Lower leg skin (tissue), 3 donors: ENCODE data around the gene OR2D2.

Experiments used
- POLR2A ChIP-seq, 2 donors: fragments of 450-650 bp; IDR thresholded peaks; one replicate each; pipeline ENCODE4 v1.6.1; 2016 to 2017; ENCODE audit warnings: antibody characterized with exemption in 2 of 2, mild to moderate bottlenecking in 1 of 2, moderate library complexity in 1 of 2
- TF ChIP-seq, protein P1 (sequence below), 3 donors: fragments of 450-650 bp; IDR thresholded peaks; one replicate each; pipeline ENCODE4 v1.5.1; 2016; ENCODE audit warnings: antibody characterized with exemption in 3 of 3, mild to moderate bottlenecking in 3 of 3, moderate library complexity in 2 of 3

DNA sequence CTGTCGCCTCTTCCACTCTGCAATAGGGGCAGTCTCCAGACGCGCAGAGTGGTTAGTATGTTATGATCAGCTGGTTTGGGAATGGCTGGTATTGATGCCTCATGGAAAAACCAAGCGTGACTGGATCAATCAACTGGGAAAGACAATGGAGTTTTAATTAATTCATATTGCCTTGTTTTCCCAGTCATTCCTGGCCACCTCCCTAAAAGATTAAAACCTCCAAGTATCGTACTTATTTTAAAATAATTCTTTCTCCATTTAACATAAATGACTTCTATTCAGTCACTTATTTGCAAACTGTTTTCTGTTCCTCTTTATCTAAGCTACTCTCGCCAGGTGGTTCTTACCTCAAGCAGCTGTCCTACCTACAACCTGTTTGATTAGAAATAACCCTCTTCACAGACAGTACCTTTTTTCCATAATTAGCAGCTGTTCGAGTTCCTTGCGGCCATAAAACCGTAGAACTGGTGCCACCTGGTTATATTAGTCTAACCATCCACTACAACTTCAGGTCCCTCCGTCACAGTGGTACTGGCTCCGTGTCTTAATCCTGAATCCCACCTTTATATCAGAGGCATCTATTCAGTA, 34.8 kb upstream of the OR2D2 start:
- TF ChIP-seq, protein P1, sequence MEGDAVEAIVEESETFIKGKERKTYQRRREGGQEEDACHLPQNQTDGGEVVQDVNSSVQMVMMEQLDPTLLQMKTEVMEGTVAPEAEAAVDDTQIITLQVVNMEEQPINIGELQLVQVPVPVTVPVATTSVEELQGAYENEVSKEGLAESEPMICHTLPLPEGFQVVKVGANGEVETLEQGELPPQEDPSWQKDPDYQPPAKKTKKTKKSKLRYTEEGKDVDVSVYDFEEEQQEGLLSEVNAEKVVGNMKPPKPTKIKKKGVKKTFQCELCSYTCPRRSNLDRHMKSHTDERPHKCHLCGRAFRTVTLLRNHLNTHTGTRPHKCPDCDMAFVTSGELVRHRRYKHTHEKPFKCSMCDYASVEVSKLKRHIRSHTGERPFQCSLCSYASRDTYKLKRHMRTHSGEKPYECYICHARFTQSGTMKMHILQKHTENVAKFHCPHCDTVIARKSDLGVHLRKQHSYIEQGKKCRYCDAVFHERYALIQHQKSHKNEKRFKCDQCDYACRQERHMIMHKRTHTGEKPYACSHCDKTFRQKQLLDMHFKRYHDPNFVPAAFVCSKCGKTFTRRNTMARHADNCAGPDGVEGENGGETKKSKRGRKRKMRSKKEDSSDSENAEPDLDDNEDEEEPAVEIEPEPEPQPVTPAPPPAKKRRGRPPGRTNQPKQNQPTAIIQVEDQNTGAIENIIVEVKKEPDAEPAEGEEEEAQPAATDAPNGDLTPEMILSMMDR (IDR thresholded peaks at IDR 0.05) = no peak
- no peak for TF ChIP-seq POLR2A (IDR thresholded peaks at IDR 0.05)
